GM15510 (cell line): ENCODE data around the gene MCOLN1.

Experiments
- POLR2A ChIP-seq: IDR thresholded peaks from 3 replicates; pipeline ENCODE4 v1.6.1; 2011; ENCODE audit warnings: borderline replicate concordance; ENCODE audit not compliant: insufficient read length; ENCODE audit errors: extremely low read depth

Gene MCOLN1

GRCh38 chr19:7558667-7559066, 36.2 kb downstream of the MCOLN1 start:
- TF ChIP-seq POLR2A: no peak

- no peak for TF ChIP-seq POLR2A
Observed at GRCh38 chr19:7559102-7559501, 36.7 kb downstream of the MCOLN1 start.

GRCh38 chr19:7560255-7560654, 37.8 kb downstream of the MCOLN1 start:
- TF ChIP-seq POLR2A: no peak

GRCh38 chr19:7561325-7561724, 38.9 kb downstream of the MCOLN1 start:
- TF ChIP-seq POLR2A: no peak

- TF ChIP-seq POLR2A: no peak
Observed at GRCh38 chr19:7562646-7563393, 40.4 kb downstream of the MCOLN1 start.

- no peak for TF ChIP-seq POLR2A
Observed at GRCh38 chr19:7564866-7565265, 42.4 kb downstream of the MCOLN1 start.

GRCh38 chr19:7565332-7565731, 42.9 kb downstream of the MCOLN1 start:
- TF ChIP-seq POLR2A: no peak

GRCh38 chr19:7570761-7571160, 48.3 kb downstream of the MCOLN1 start:
- TF ChIP-seq POLR2A: no peak

GRCh38 chr19:7575434-7576040, 53.1 kb downstream of the MCOLN1 start:
- TF ChIP-seq POLR2A: no peak

GRCh38 chr19:7578127-7578526, 55.7 kb downstream of the MCOLN1 start:
- TF ChIP-seq POLR2A: no peak

GRCh38 chr19:7579182-7579581, 56.8 kb downstream of the MCOLN1 start:
- TF ChIP-seq POLR2A: no peak

- TF ChIP-seq POLR2A: no peak
Observed at GRCh38 chr19:7582446-7582845, 60.0 kb downstream of the MCOLN1 start.
